Thoracic aorta (tissue), 2 donors: ENCODE measurements around the gene LLCFC1. TPM values are rescaled to one million over a fixed set of nuclear protein-coding genes. Genes with fewer than 3 reads are reported as not detected.

Experiments
- ATAC-seq: fragments of 150-250 bp; one replicate; pipeline ENCODE4 v1.8.0; 2017; ENCODE audit warnings: low read depth; ENCODE audit not compliant: insufficient number of reproducible peaks, low FRiP score
- DNase-seq: peaks from one replicate; pipeline ENCODE4 v3.0.0-alpha.2; 2020; ENCODE audit warnings: low spot score
- H3K27ac ChIP-seq, 2 donors: fragments of 200-600 bp; sonication (generic); 1 replicate in 1 of 2; 2 replicates in 1 of 2; pipeline ENCODE4 v1.5.1; 2016; ENCODE audit warnings: mild to moderate bottlenecking in 2 of 2, moderate library complexity in 2 of 2
- H3K27me3 ChIP-seq: fragments of 200-600 bp; sonication (generic); replicated peaks from 2 replicates; pipeline ENCODE4 v1.6.0; 2016; ENCODE audit warnings: mild to moderate bottlenecking; ENCODE audit not compliant: insufficient read depth
- H3K36me3 ChIP-seq: fragments of 200-600 bp; sonication (generic); one replicate; pipeline ENCODE4 v1.5.1; 2016
- H3K4me1 ChIP-seq, 2 donors: fragments of 200-600 bp; sonication (generic); 1 replicate in 1 of 2; 2 replicates in 1 of 2; pipeline versions ENCODE4 v1.5.1 to v1.6.0; 2016; ENCODE audit warnings: low read depth in 2 of 2, mild to moderate bottlenecking in 1 of 2; ENCODE audit not compliant: control insufficient read depth in 1 of 2
- H3K4me3 ChIP-seq: fragments of 200-600 bp; sonication (generic); 2 replicates; pipeline ENCODE4 v1.5.1; 2016; ENCODE audit warnings: mild to moderate bottlenecking
- H3K9me3 ChIP-seq: fragments of 200-600 bp; sonication (generic); 2 replicates; pipeline ENCODE4 v1.5.1; 2016
- CTCF ChIP-seq: fragments of 200-600 bp; sonication (generic); IDR thresholded peaks from one replicate; pipeline ENCODE4 v1.5.1; 2019; ENCODE audit warnings: antibody characterized with exemption
- total RNA-seq, 2 donors: library from RNA; depleted of rRNA; stranded (reverse); fragments of >200 nt; gene quantifications; one replicate each; pipeline versions ENCODE4 v1.1.0 to v1.2.3, GENCODE V29; 2016

The LLCFC1 gene
- total RNA-seq, 2 donors from 2014 or later = not detected

DNA sequence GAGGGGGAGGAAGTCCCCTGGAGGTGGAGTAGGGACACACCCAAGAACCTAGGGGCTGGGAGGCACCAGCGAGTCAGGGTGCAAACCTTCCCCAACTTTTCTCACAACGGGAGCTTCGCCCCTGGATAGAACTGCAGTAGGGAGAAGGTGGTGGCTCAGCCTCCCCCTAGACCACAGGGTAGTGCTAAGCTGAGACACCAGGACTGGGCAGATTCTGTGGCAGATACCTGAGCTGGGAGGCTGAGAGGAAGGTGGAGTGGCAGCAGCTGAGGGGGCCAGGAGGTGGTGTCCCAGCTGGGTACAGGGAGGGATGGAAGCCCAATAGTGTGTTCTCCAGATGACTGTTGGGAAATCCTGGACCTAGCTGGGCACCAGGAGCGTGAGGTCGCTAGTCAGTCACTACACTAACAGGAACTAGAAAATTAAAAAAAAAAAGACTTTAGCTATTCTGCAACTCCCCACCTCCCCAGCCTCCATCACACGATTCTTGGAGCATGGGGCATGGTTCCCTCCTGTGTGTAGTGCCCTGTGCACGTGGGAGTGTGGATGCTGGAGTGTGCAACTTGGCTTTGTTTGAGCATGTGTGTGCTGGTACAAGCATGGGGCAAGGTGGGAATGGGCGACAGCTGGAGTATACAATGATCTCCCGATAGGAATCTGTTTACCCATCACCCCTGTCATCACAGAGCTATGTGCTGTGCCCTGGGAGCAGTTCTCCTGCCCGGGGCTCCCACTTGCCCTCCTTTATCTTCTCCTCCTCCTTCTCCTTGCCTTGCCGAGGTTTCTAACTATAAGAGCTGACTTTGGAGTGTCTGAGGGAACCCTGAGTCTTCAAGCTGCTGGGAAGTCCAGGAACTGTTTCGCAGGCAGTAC is 44.9 kb upstream of the LLCFC1 start:
- no peaks in the 10 kb centered on the region for H3K27me3 ChIP-seq
- H3K4me3 ChIP-seq = no peak overlapping the region
- H3K9me3 ChIP-seq = no peaks in the 10 kb centered on the region
- no peak for DNase-seq
- no peak for TF ChIP-seq CTCF
- no peaks in the 10 kb centered on the region for H3K4me1 ChIP-seq
- H3K27ac ChIP-seq = no peak overlapping the region
- H3K36me3 ChIP-seq = no peaks in the 10 kb centered on the region
- ATAC-seq = no peak

DNA sequence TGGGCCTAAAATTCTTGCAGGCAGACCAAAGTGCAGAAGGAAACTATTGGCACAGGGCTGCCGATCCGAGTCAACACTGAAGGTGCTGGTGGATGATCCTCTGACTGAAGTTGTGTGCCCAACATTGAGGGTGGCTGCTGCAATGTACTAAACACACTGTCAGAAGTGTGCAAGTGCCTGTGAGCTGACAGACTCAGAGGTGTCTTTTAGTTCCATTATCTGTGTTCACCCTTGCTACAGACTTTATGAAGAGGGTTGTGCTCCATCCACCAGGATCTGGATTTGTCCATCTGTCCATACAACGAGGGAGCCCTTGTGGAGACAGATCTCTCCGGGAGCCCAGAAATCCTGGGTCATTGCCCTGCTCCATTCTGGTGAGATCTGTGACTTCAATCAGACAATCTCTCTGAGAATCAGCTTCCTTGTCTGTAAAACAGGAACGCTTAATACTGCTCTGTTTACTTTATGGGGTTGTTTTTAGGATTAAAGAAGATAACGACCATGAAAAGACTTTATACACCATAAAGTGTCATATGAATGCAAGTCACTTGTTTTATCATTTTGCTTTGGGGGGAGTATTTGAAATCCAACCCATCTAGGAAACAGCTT is 44.2 kb upstream of the LLCFC1 start:
- Histone ChIP-seq H3K27ac (no peak overlapping the region), H3K27me3 (no peaks in the 10 kb centered on the region), H3K4me3 (no peak overlapping the region), H3K36me3 (no peaks in the 10 kb centered on the region), H3K9me3 (no peaks in the 10 kb centered on the region), H3K4me1 (no peaks in the 10 kb centered on the region)
- no peak for DNase-seq
- no peak for TF ChIP-seq CTCF
- ATAC-seq = no peak

- Histone ChIP-seq H3K36me3 (no peaks in the 10 kb centered on the region), H3K4me3 (no peak overlapping the region), H3K4me1 (no peaks in the 10 kb centered on the region), H3K27ac (no peak overlapping the region), H3K9me3 (no peaks in the 10 kb centered on the region), H3K27me3 (no peaks in the 10 kb centered on the region)
- DNase-seq (no peak), ATAC-seq (no peak)
- TF ChIP-seq CTCF = no peak
Measured at GRCh38 chr7:142896151-142896550, 43.1 kb upstream of the LLCFC1 start.

DNA sequence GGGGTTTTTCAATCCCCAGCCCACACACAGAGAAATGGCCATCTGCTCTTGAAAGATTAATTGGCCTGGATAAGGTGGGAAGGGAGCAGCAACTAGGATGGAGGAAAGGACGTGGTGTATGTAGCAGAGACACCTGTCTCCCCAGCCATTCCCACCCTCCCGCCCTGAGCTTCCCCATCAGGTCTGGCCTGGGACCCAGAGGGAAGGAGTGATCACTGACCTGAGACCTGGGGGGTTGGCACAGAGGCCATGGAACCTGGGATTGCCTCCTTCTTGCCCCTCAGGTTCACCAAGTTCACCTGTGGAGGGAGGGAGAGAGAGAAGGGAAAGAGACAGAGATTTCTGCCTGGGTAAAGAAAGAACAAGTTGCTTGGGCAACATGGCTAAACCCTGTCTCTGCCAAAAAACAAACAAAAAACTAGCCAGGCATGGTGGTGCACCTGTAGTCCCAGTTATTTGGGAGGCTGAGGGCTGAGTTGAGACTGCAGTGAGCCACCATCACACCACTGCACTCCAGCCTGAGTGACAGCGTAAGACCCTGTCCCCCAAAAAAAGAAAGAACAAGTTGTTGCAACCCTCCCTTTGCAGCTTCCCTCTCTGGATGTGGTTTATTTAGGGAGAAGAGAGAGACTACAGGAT is 42.4 kb upstream of the LLCFC1 start:
- Histone ChIP-seq H3K27me3 (no peaks in the 10 kb centered on the region), H3K9me3 (no peaks in the 10 kb centered on the region), H3K4me1 (no peaks in the 10 kb centered on the region), H3K27ac (no peak overlapping the region), H3K4me3 (no peak overlapping the region), H3K36me3 (no peaks in the 10 kb centered on the region)
- no peak for TF ChIP-seq CTCF
- DNase-seq (no peak), ATAC-seq (no peak)

GRCh38 chr7:142897691-142898090 is 41.6 kb upstream of the LLCFC1 start:
- no peaks in the 10 kb centered on the region for H3K27me3 ChIP-seq
- DNase-seq (no peak), ATAC-seq (no peak)
- no peaks in the 10 kb centered on the region for H3K4me1 ChIP-seq
- H3K27ac ChIP-seq = no peak overlapping the region
- H3K36me3 ChIP-seq = no peaks in the 10 kb centered on the region
- no peak for TF ChIP-seq CTCF
- H3K4me3 ChIP-seq = no peak overlapping the region
- no peaks in the 10 kb centered on the region for H3K9me3 ChIP-seq
